ENCODE measurements around the gene ADGRL3.

DNA sequence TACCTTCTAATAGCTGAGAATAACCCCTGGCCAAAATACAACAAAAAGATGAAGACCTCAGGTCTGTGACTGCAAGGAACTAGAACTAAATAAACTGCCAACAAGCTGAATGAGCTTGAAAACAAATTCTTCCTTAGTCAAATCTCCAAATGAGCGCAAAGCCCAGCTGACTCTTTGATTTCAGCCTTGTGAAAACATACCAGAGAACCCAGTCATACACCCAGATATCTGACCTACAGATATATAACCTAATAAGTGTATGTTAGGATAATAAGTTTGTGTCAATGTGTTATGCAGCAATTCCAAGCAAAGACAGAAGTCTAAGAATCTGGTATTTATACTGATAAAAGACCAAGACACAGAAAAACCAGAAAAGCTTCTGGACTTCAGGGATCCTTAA lies 38.0 kb upstream of the ADGRL3 start:
- TF ChIP-seq, protein P1, sequence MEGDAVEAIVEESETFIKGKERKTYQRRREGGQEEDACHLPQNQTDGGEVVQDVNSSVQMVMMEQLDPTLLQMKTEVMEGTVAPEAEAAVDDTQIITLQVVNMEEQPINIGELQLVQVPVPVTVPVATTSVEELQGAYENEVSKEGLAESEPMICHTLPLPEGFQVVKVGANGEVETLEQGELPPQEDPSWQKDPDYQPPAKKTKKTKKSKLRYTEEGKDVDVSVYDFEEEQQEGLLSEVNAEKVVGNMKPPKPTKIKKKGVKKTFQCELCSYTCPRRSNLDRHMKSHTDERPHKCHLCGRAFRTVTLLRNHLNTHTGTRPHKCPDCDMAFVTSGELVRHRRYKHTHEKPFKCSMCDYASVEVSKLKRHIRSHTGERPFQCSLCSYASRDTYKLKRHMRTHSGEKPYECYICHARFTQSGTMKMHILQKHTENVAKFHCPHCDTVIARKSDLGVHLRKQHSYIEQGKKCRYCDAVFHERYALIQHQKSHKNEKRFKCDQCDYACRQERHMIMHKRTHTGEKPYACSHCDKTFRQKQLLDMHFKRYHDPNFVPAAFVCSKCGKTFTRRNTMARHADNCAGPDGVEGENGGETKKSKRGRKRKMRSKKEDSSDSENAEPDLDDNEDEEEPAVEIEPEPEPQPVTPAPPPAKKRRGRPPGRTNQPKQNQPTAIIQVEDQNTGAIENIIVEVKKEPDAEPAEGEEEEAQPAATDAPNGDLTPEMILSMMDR (IDR thresholded peaks at IDR 0.05) = no peak
- TF ChIP-seq EZH2phosphoT487 (IDR thresholded peaks at IDR 0.05) = no peak
- no peak for TF ChIP-seq EZH2 (IDR thresholded peaks at IDR 0.05)

Data from neural progenitor cell (in vitro differentiated cells).